EL (cell line): ENCODE measurements around the gene PACSIN2.
"Not testable (repeated sequence)": the region's sequence is repeated elsewhere in the genome, so short reads cannot be mapped to it uniquely, and the experiment has no call there.

ENCODE experiments used
- DNase-seq: peaks from one replicate; pipeline ENCODE4 v3.0.0-alpha.2; 2016

The PACSIN2 gene

GRCh38 chr22:42943981-42944380 is 71.0 kb downstream of the PACSIN2 start:
- DNase-seq, result no peak

- no peak for DNase-seq
Observed at GRCh38 chr22:42942351-42942750, 72.6 kb downstream of the PACSIN2 start.

- DNase-seq, result peak; percentile 82
Observed at GRCh38 chr22:42939941-42940653, 74.9 kb downstream of the PACSIN2 start.

GRCh38 chr22:42939451-42939881 is 75.5 kb downstream of the PACSIN2 start:
- no peak for DNase-seq

GRCh38 chr22:42938976-42939375 is 76.0 kb downstream of the PACSIN2 start:
- DNase-seq, result no peak

- no peak for DNase-seq
Observed at GRCh38 chr22:42938449-42938848, 76.5 kb downstream of the PACSIN2 start.

- DNase-seq, result peak; percentile 84
Observed at GRCh38 chr22:42937164-42937843, 77.6 kb downstream of the PACSIN2 start.

- not testable (repeated sequence) for DNase-seq
Observed at GRCh38 chr22:42936680-42937079, 78.3 kb downstream of the PACSIN2 start.

GRCh38 chr22:42934338-42934737 is 80.6 kb downstream of the PACSIN2 start:
- no peak for DNase-seq

GRCh38 chr22:42933485-42934091 is 81.4 kb downstream of the PACSIN2 start:
- DNase-seq, result peak; percentile 79

- DNase-seq, result no peak
Observed at GRCh38 chr22:42932857-42933484, 82.0 kb downstream of the PACSIN2 start.

GRCh38 chr22:42932197-42932519 is 82.8 kb downstream of the PACSIN2 start:
- DNase-seq, result no peak

GRCh38 chr22:42931421-42932196 is 83.3 kb downstream of the PACSIN2 start:
- DNase-seq, result no peak

- DNase-seq, result peak; percentile 38
Observed at GRCh38 chr22:42930810-42931420, 84.0 kb downstream of the PACSIN2 start.

- no peak for DNase-seq
Observed at GRCh38 chr22:42929838-42930155, 85.2 kb downstream of the PACSIN2 start.

- no peak for DNase-seq
Observed at GRCh38 chr22:42928969-42929837, 85.7 kb downstream of the PACSIN2 start.

- no peak for DNase-seq
Observed at GRCh38 chr22:42927966-42928365, 87.0 kb downstream of the PACSIN2 start.

- no peak for DNase-seq
Observed at GRCh38 chr22:42926768-42927167, 88.2 kb downstream of the PACSIN2 start.

- DNase-seq, result no peak
Observed at GRCh38 chr22:42926104-42926503, 88.8 kb downstream of the PACSIN2 start.

- DNase-seq, result no peak
Observed at GRCh38 chr22:42925598-42925997, 89.4 kb downstream of the PACSIN2 start.

GRCh38 chr22:42925031-42925430 is 89.9 kb downstream of the PACSIN2 start:
- DNase-seq, result not testable (repeated sequence)

- DNase-seq, result no peak
Observed at GRCh38 chr22:42924436-42924835, 90.5 kb downstream of the PACSIN2 start.
